DOHH2 (cell line): ENCODE measurements around the gene MRPL54.
"Not testable (repeated sequence)": the region's sequence is repeated elsewhere in the genome, so short reads cannot be mapped to it uniquely, and the experiment has no call there.

Experiments used
- H3F3A ChIP-seq: fragments of 200-600 bp; sonication (generic), shearing (Covaris generic); 2 replicates; pipeline ENCODE4 v1.6.0; 2016; ENCODE audit warnings: antibody characterized with exemption, mild to moderate bottlenecking; ENCODE audit not compliant: control insufficient read depth, insufficient read depth
- H3K27ac ChIP-seq: fragments of 200-600 bp; sonication (generic); 2 replicates; pipeline ENCODE4 v1.5.1; 2014; ENCODE audit warnings: low read depth, mild to moderate bottlenecking, low read length, moderate library complexity
- H3K27me3 ChIP-seq: fragments of 200-600 bp; sonication (generic); 2 replicates; pipeline ENCODE4 v1.6.1; 2014; ENCODE audit warnings: mild to moderate bottlenecking, low read length, mixed read lengths; ENCODE audit not compliant: control insufficient read depth
- H3K36me3 ChIP-seq: fragments of 200-600 bp; sonication (generic); 2 replicates; pipeline ENCODE4 v1.6.1; 2014; ENCODE audit warnings: mild to moderate bottlenecking, low read length, moderate library complexity, mixed read lengths; ENCODE audit not compliant: control insufficient read depth
- H3K4me1 ChIP-seq: fragments of 200-600 bp; sonication (generic); 2 replicates; pipeline ENCODE4 v1.6.1; 2014; ENCODE audit warnings: mild to moderate bottlenecking, low read length, mixed read lengths; ENCODE audit not compliant: control insufficient read depth
- H3K4me2 ChIP-seq: fragments of 200-600 bp; sonication (generic); 2 replicates; pipeline ENCODE4 v1.6.0; 2014; ENCODE audit warnings: mild to moderate bottlenecking, low read length, moderate library complexity
- H3K4me3 ChIP-seq: fragments of 200-600 bp; sonication (generic); 2 replicates; pipeline ENCODE4 v1.5.1; 2014; ENCODE audit warnings: mild to moderate bottlenecking, low read length, mixed read lengths
- H3K79me2 ChIP-seq: fragments of 200-600 bp; sonication (generic); 2 replicates; pipeline ENCODE4 v1.6.1; 2014; ENCODE audit warnings: mild to moderate bottlenecking, low read length, mixed read lengths; ENCODE audit not compliant: control insufficient read depth
- H3K9me2 ChIP-seq: fragments of 200-600 bp; sonication (generic); replicated peaks from 2 replicates; pipeline ENCODE4 v1.6.1; 2014; ENCODE audit warnings: mild to moderate bottlenecking, low read length, mixed read lengths; ENCODE audit not compliant: control insufficient read depth
- H3K9me3 ChIP-seq: fragments of 200-600 bp; sonication (generic); 2 replicates; pipeline ENCODE4 v1.6.1; 2014; ENCODE audit warnings: antibody characterized with exemption, low read length, mixed read lengths; ENCODE audit not compliant: control insufficient read depth, insufficient read depth
- H4K20me1 ChIP-seq: fragments of 200-600 bp; sonication (generic); 2 replicates; pipeline ENCODE4 v1.6.0; 2014; ENCODE audit warnings: low read depth, mild to moderate bottlenecking, antibody characterized with exemption, low read length, moderate library complexity; ENCODE audit not compliant: control insufficient read depth, insufficient read depth
- CTCF ChIP-seq: fragments of 200-600 bp; sonication (generic); IDR thresholded peaks from one replicate; pipeline ENCODE4 v1.5.1; 2014; ENCODE audit warnings: antibody characterized with exemption, mild to moderate bottlenecking, low read depth, low read length; ENCODE audit not compliant: poor library complexity, severe bottlenecking
- EZH2phosphoT487 ChIP-seq: fragments of 200-600 bp; sonication (generic); IDR thresholded peaks from 2 replicates; pipeline ENCODE4 v1.6.1; 2017; ENCODE audit warnings: borderline replicate concordance, mild to moderate bottlenecking, antibody characterized with exemption, low read length, moderate library complexity, mixed read lengths

The MRPL54 gene

GRCh38 chr19:3751236-3751635 lies 11.2 kb upstream of the MRPL54 start:
- Histone ChIP-seq H3K9me2 (no peaks in the 10 kb centered on the region), H3K9me3 (no peaks in the 10 kb centered on the region), H3K79me2 (no peaks in the 10 kb centered on the region), H3K4me2 (no peak overlapping the region), H3K27me3 (no peaks in the 10 kb centered on the region), H3K27ac (no peak overlapping the region), H4K20me1 (no peaks in the 10 kb centered on the region), H3K4me3 (no peak overlapping the region), H3F3A (no peaks in the 10 kb centered on the region), H3K36me3 (no peaks in the 10 kb centered on the region), H3K4me1 (no peaks in the 10 kb centered on the region)
- TF ChIP-seq CTCF: no peak
- TF ChIP-seq EZH2phosphoT487: no peak

GRCh38 chr19:3752492-3752891 lies 10.0 kb upstream of the MRPL54 start:
- Histone ChIP-seq H3K4me3 (no peak overlapping the region), H3K9me2 (no peaks in the 10 kb centered on the region), H3K27me3 (no peaks in the 10 kb centered on the region), H4K20me1 (no peaks in the 10 kb centered on the region), H3K9me3 (no peaks in the 10 kb centered on the region), H3K4me1 (no peaks in the 10 kb centered on the region), H3K27ac (no peak overlapping the region), H3K4me2 (no peak overlapping the region), H3F3A (no peaks in the 10 kb centered on the region), H3K36me3 (0 out of 2 replicates have a peak, but pooled peaks cover 2% of the 10 kb centered on the region), H3K79me2 (no peaks in the 10 kb centered on the region)
- no peak for TF ChIP-seq CTCF
- TF ChIP-seq EZH2phosphoT487: no peak

- Histone ChIP-seq H3K27me3 (no peaks in the 10 kb centered on the region), H3K4me2 (no peak overlapping the region), H3K9me2 (no peaks in the 10 kb centered on the region), H3K9me3 (no peaks in the 10 kb centered on the region), H3K79me2 (peaks cover 1% of the 10 kb centered on the region; the same call in 1 of the 2 replicates), H3K4me1 (no peaks in the 10 kb centered on the region), H3K27ac (no peak overlapping the region), H3K4me3 (no peak overlapping the region), H3K36me3 (peaks cover 5% of the 10 kb centered on the region; the same call in 1 of the 2 replicates), H3F3A (no peaks in the 10 kb centered on the region), H4K20me1 (no peaks in the 10 kb centered on the region)
- TF ChIP-seq EZH2phosphoT487 (no peak), CTCF (no peak)
Observed at GRCh38 chr19:3753631-3754410, 8.7 kb upstream of the MRPL54 start.

- H3K4me1 ChIP-seq, H3K4me2 ChIP-seq, H4K20me1 ChIP-seq: not testable (repeated sequence)
Observed at GRCh38 chr19:3757705-3758104, 4.8 kb upstream of the MRPL54 start.

GRCh38 chr19:3758297-3758696 lies 4.2 kb upstream of the MRPL54 start:
- not testable (repeated sequence) for H3K4me3 ChIP-seq, H3K4me2 ChIP-seq, H3K27ac ChIP-seq, H3K9me3 ChIP-seq, H3F3A ChIP-seq, H3K9me2 ChIP-seq, H4K20me1 ChIP-seq, H3K27me3 ChIP-seq
- peaks cover 31% of the 10 kb centered on the region for H3K79me2 ChIP-seq
- H3K36me3 ChIP-seq: peaks cover 16% of the 10 kb centered on the region
- peaks cover 11% of the 10 kb centered on the region for H3K4me1 ChIP-seq

More at GRCh38 chr19:3757705-3758104, 4.8 kb upstream of the MRPL54 start:
- Histone ChIP-seq H3K36me3 (peaks cover 16% of the 10 kb centered on the region), H3K79me2 (peaks cover 27% of the 10 kb centered on the region)
- H3K9me3 ChIP-seq, H3F3A ChIP-seq, H3K9me2 ChIP-seq, H3K27ac ChIP-seq, H3K27me3 ChIP-seq, H3K4me3 ChIP-seq: not testable (repeated sequence)
